GM12872 (cell line): Measurements from ENCODE around the gene MACROD2.

ENCODE experiments used
- CTCF ChIP-seq: IDR thresholded peaks from 3 replicates; pipeline ENCODE4 v1.5.1; 2011; ENCODE audit warnings: low read depth, mild to moderate bottlenecking, low read length, moderate library complexity; ENCODE audit not compliant: insufficient read depth

MACROD2 gene

GRCh38 chr20:14414560-14414959 lies 419.2 kb downstream of the MACROD2 start:
- no peak for TF ChIP-seq CTCF

- no peak for TF ChIP-seq CTCF
These were observed 420.2 kb downstream of the MACROD2 start for GRCh38 chr20:14415467-14415866.

GRCh38 chr20:14418376-14418775 lies 423.1 kb downstream of the MACROD2 start:
- no peak for TF ChIP-seq CTCF

GRCh38 chr20:14422892-14423291 lies 427.6 kb downstream of the MACROD2 start:
- TF ChIP-seq CTCF: no peak

GRCh38 chr20:14431568-14431967 lies 436.3 kb downstream of the MACROD2 start:
- no peak for TF ChIP-seq CTCF

- no peak for TF ChIP-seq CTCF
These were observed 436.8 kb downstream of the MACROD2 start for GRCh38 chr20:14432085-14432484.

GRCh38 chr20:14432597-14432996 lies 437.3 kb downstream of the MACROD2 start:
- no peak for TF ChIP-seq CTCF
